ENCODE data around the gene SND1. TPM values are rescaled to one million over a fixed set of nuclear protein-coding genes. Genes with fewer than 3 reads are reported as not detected.

SND1 gene
- polyA plus RNA-seq, 3 donors, result 46.5 to 97.3 (median 79.8) TPM

GRCh38 chr7:127665922-127666321 lies 13.9 kb downstream of the SND1 start:
- peaks cover 7 to 69% of the 10 kb centered on the region in 2 donors for H3K36me3 ChIP-seq (replicated peaks in 1 of 2; ENCODE audit: control insufficient read depth in 1 of 2, insufficient read depth in 2 of 2, low read length in 2 of 2)
- H3K27ac ChIP-seq (ENCODE audit: low read depth in 1 of 2, low read length in 2 of 2), result peak overlapping the region in 1 of 2 donors; percentile 70
- H3K36me3 Mint-ChIP-seq, result peaks cover 33 to 51% of the 10 kb centered on the region in 2 donors
- H3K9me3 Mint-ChIP-seq, result no peaks in the 10 kb centered on the region
- no peaks in the 10 kb centered on the region for H3K27me3 ChIP-seq (ENCODE audit: control insufficient read depth in 2 of 2, insufficient read depth in 2 of 2, low read length in 2 of 2)
- no peak overlapping the region for H2AFZ ChIP-seq (ENCODE audit: insufficient read depth, low read depth, low read length, poor library complexity, severe bottlenecking)
- H3K4me3 ChIP-seq (replicated peaks in 1 of 3; ENCODE audit: low read depth in 2 of 3, low read length in 3 of 3), result no peak overlapping the region
- no peaks in the 10 kb centered on the region for H3K27me3 Mint-ChIP-seq (ENCODE audit: low read depth in 3 of 3)
- no peak for DNase-seq
- H4K20me1 ChIP-seq (ENCODE audit: insufficient read depth, low read length), result peaks cover 90% of the 10 kb centered on the region
- WGBS (ENCODE audit: insufficient coverage), result 100% methylated on average over 5 of the region's 7 CpGs
- H3K4me3 Mint-ChIP-seq, result no peak overlapping the region
- intact Hi-C loops (cut with micrococcal nuclease), result no loop called here
- peaks cover 18 to 24% of the 10 kb centered on the region in 2 donors for H3K4me1 ChIP-seq (ENCODE audit: control insufficient read depth in 1 of 2, insufficient read depth in 2 of 2, low read length in 2 of 2)
- peaks cover 98% of the 10 kb centered on the region for H3K79me2 ChIP-seq (ENCODE audit: insufficient read depth, low read length)
- H3K9ac ChIP-seq (ENCODE audit: insufficient read depth, low read length, poor library complexity, severe bottlenecking), result no peak overlapping the region
- no peaks in the 10 kb centered on the region for H3K9me3 ChIP-seq (replicated peaks in 1 of 2; ENCODE audit: control insufficient read depth in 1 of 2, insufficient read depth in 1 of 2, low read length in 2 of 2)
- no peak overlapping the region for H3K4me2 ChIP-seq (replicated peaks; ENCODE audit: extremely low read depth, low read length, poor library complexity, severe bottlenecking)
- peaks cover 33% of the 10 kb centered on the region for H3K4me1 Mint-ChIP-seq
- TF ChIP-seq, protein P1, sequence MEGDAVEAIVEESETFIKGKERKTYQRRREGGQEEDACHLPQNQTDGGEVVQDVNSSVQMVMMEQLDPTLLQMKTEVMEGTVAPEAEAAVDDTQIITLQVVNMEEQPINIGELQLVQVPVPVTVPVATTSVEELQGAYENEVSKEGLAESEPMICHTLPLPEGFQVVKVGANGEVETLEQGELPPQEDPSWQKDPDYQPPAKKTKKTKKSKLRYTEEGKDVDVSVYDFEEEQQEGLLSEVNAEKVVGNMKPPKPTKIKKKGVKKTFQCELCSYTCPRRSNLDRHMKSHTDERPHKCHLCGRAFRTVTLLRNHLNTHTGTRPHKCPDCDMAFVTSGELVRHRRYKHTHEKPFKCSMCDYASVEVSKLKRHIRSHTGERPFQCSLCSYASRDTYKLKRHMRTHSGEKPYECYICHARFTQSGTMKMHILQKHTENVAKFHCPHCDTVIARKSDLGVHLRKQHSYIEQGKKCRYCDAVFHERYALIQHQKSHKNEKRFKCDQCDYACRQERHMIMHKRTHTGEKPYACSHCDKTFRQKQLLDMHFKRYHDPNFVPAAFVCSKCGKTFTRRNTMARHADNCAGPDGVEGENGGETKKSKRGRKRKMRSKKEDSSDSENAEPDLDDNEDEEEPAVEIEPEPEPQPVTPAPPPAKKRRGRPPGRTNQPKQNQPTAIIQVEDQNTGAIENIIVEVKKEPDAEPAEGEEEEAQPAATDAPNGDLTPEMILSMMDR (IDR thresholded peaks at IDR 0.05), result no peak
- peak overlapping the region in 3 of 7 donors; percentile 69 to 87 (median 70) for H3K27ac Mint-ChIP-seq

DNA sequence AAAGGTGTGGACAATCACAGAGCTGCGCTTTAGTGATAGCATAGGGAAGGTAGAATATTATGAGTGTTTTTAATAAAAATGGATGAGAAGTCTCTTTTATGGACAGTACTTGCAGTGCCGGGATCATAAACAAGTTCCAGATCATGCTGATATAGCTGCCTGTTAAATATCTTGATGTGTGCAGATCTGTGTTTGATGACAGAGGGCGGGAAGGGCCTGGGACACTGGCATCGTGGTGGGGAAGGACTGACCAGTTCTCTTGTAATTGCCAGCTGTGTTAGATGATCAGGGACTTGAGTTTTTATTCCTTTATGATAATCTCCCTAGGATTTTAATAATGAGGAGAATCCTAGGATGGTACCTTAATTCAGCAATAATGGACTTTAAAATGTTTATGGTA lies 14.6 kb downstream of the SND1 start:
- Mint-ChIP-seq H3K4me3 (no peak overlapping the region), H3K4me1 (peaks cover 33% of the 10 kb centered on the region), H3K9me3 (no peaks in the 10 kb centered on the region), H3K27ac (peak overlapping the region in 4 of 7 donors; percentile 46 to 87 (median 66)), H3K36me3 (peaks cover 29 to 46% of the 10 kb centered on the region in 2 donors), H3K27me3 (ENCODE audit: low read depth in 3 of 3) (no peaks in the 10 kb centered on the region)
- intact Hi-C loops (cut with micrococcal nuclease), result no loop called here
- H3K27ac ChIP-seq (ENCODE audit: low read depth in 1 of 2, low read length in 2 of 2), result peak overlapping the region in 1 of 2 donors; percentile 70
- peaks cover 18 to 24% of the 10 kb centered on the region in 2 donors for H3K4me1 ChIP-seq (ENCODE audit: control insufficient read depth in 1 of 2, insufficient read depth in 2 of 2, low read length in 2 of 2)
- H3K79me2 ChIP-seq (ENCODE audit: insufficient read depth, low read length), result peaks cover 98% of the 10 kb centered on the region
- H3K36me3 ChIP-seq (replicated peaks in 1 of 2; ENCODE audit: control insufficient read depth in 1 of 2, insufficient read depth in 2 of 2, low read length in 2 of 2), result peaks cover 6 to 68% of the 10 kb centered on the region in 2 donors
- H3K9ac ChIP-seq (ENCODE audit: insufficient read depth, low read length, poor library complexity, severe bottlenecking), result no peak overlapping the region
- H3K4me3 ChIP-seq (replicated peaks in 1 of 3; ENCODE audit: low read depth in 2 of 3, low read length in 3 of 3), result no peak overlapping the region
- H3K27me3 ChIP-seq (ENCODE audit: control insufficient read depth in 2 of 2, insufficient read depth in 2 of 2, low read length in 2 of 2), result no peaks in the 10 kb centered on the region
- TF ChIP-seq, protein P1 (IDR thresholded peaks at IDR 0.05), result no peak
- H4K20me1 ChIP-seq (ENCODE audit: insufficient read depth, low read length), result peaks cover 90% of the 10 kb centered on the region
- no peak for DNase-seq
- H3K4me2 ChIP-seq (replicated peaks; ENCODE audit: extremely low read depth, low read length, poor library complexity, severe bottlenecking), result no peak overlapping the region
- H2AFZ ChIP-seq (ENCODE audit: insufficient read depth, low read depth, low read length, poor library complexity, severe bottlenecking), result no peak overlapping the region
- WGBS (ENCODE audit: insufficient coverage), result 93% methylated on average over 2 of the region's 4 CpGs
- H3K9me3 ChIP-seq (replicated peaks in 1 of 2; ENCODE audit: control insufficient read depth in 1 of 2, insufficient read depth in 1 of 2, low read length in 2 of 2), result no peaks in the 10 kb centered on the region

Measured in CD14-positive monocyte (primary cell).